ENCODE measurements around the gene ZKSCAN3. TPM values are rescaled to one million over a fixed set of nuclear protein-coding genes. Genes with fewer than 3 reads are reported as not detected.

ZKSCAN3 gene
- total and polyA plus RNA-seq, 10 of the 15 experiments (the other 5 are each of a cell fraction or from before 2014, with no cell fraction given), result 0.86 to 4.3 (median 3.1) TPM

- Histone ChIP-seq H3K27me3 (replicated peaks in 1 of 2; ENCODE audit: control insufficient read depth in 2 of 2, insufficient read depth in 2 of 2, low read length in 1 of 2) (no peaks in the 10 kb centered on the region), H2AFZ (ENCODE audit: control insufficient read depth, low read depth, low read length) (no peak overlapping the region), H3K36me3 (ENCODE audit: control insufficient read depth in 2 of 2, insufficient read depth in 2 of 2, low read length in 1 of 2) (no peaks in the 10 kb centered on the region), H4K20me1 (ENCODE audit: control insufficient read depth, insufficient read depth) (no peaks in the 10 kb centered on the region), H3K4me3 (no peak overlapping the region), H3K9me3 (replicated peaks; ENCODE audit: control insufficient read depth, insufficient read depth, low read length) (no peaks in the 10 kb centered on the region; the same call in 2 of the 3 replicates), H3K4me1 (ENCODE audit: control insufficient read depth, insufficient read depth, low read length) (no peaks in the 10 kb centered on the region), H3K4me2 (ENCODE audit: control insufficient read depth, insufficient read depth) (no peak overlapping the region), H3K27ac (ENCODE audit: control insufficient read depth, insufficient read depth) (no peak overlapping the region), H3K9ac (ENCODE audit: control insufficient read depth, insufficient read depth, low read length) (no peak overlapping the region), H3K79me2 (ENCODE audit: control insufficient read depth, insufficient read depth, low read length) (no peaks in the 10 kb centered on the region)
- no TSS peak for BruUV-seq (replicated peaks)
- ChIA-PET CTCF (no interaction called here), SMC1A (ENCODE audit: uncharacterized antibody, unreplicated experiment) (no interaction called here), RAD21 (ENCODE audit: unreplicated experiment) (no interaction called here), POLR2A (no interaction called here)
- 63% methylated on average over 5 of the region's 5 CpGs for WGBS (ENCODE audit: insufficient coverage, insufficient replicate concordance, low lambda C conversion rate, missing lambda C conversion rate)
- ATAC-seq, result no peak
- intact Hi-C loops (cut with micrococcal nuclease; ENCODE audit: unreplicated experiment), result no loop called here
- no peak for FAIRE-seq
- DNase-seq (ENCODE audit: low read depth, low spot score), result no peak
- in situ Hi-C loops (cut with MboI), result no loop called here
- no peak for TF ChIP-seq BCLAF1 (IDR thresholded peaks at IDR 0.05)
- TF ChIP-seq E2F4 (IDR thresholded peaks at IDR 0.05; ENCODE audit: low read depth, low read length), result no peak
- no peak for TF ChIP-seq MEF2B (IDR thresholded peaks at IDR 0.05; ENCODE audit: partially characterized antibody, poor library complexity, severe bottlenecking)
- TF ChIP-seq USF2 (IDR thresholded peaks at IDR 0.05; ENCODE audit: borderline replicate concordance, low read depth, low read length), result no peak
- no peak for TF ChIP-seq ZNF687 (IDR thresholded peaks at IDR 0.05)
- TF ChIP-seq ZNF207 (IDR thresholded peaks at IDR 0.05; ENCODE audit: borderline replicate concordance), result no peak
- TF ChIP-seq REST (IDR thresholded peaks at IDR 0.05; ENCODE audit: low read depth, low read length), result no peak
Observed at GRCh38 chr6:28408076-28408802, 58.5 kb downstream of the ZKSCAN3 start.

All from GM12878 (cell line).